GM15510 (cell line): ENCODE data around the gene PHLDA2.

Experiments used
- POLR2A ChIP-seq: IDR thresholded peaks from 3 replicates; pipeline ENCODE4 v1.6.1; 2011; ENCODE audit warnings: borderline replicate concordance; ENCODE audit not compliant: insufficient read length; ENCODE audit errors: extremely low read depth

The PHLDA2 gene

GRCh38 chr11:2952290-2952689, 23.1 kb upstream of the PHLDA2 start:
- TF ChIP-seq POLR2A, result no peak

- TF ChIP-seq POLR2A, result no peak
Measured at GRCh38 chr11:2951231-2952110, 22.3 kb upstream of the PHLDA2 start.

GRCh38 chr11:2950825-2951224, 21.6 kb upstream of the PHLDA2 start:
- no peak for TF ChIP-seq POLR2A

GRCh38 chr11:2949920-2950319, 20.7 kb upstream of the PHLDA2 start:
- no peak for TF ChIP-seq POLR2A

- TF ChIP-seq POLR2A, result no peak
Measured at GRCh38 chr11:2947744-2948143, 18.5 kb upstream of the PHLDA2 start.

GRCh38 chr11:2945757-2946287, 16.6 kb upstream of the PHLDA2 start:
- no peak for TF ChIP-seq POLR2A

GRCh38 chr11:2945031-2945756, 16.0 kb upstream of the PHLDA2 start:
- TF ChIP-seq POLR2A, result no peak

- TF ChIP-seq POLR2A, result no peak
Measured at GRCh38 chr11:2944530-2944929, 15.3 kb upstream of the PHLDA2 start.

- TF ChIP-seq POLR2A, result no peak
Measured at GRCh38 chr11:2943711-2944118, 14.5 kb upstream of the PHLDA2 start.

GRCh38 chr11:2942872-2943710, 13.9 kb upstream of the PHLDA2 start:
- peak; percentile 27 for TF ChIP-seq POLR2A

- no peak for TF ChIP-seq POLR2A
Measured at GRCh38 chr11:2942447-2942846, 13.2 kb upstream of the PHLDA2 start.

GRCh38 chr11:2940921-2941821, 12.0 kb upstream of the PHLDA2 start:
- no peak for TF ChIP-seq POLR2A

GRCh38 chr11:2940147-2940920, 11.1 kb upstream of the PHLDA2 start:
- TF ChIP-seq POLR2A, result no peak
